Endothelial cell of umbilical vein (primary cell): ENCODE data around the gene DHRS11. TPM values are rescaled to one million over a fixed set of nuclear protein-coding genes. Genes with fewer than 3 reads are reported as not detected.

Experiments
- BruUV-seq: library from RNA; stranded (reverse); fragments of 400-500 nt; replicated peaks from 2 replicates; lab custom pipeline; 2021; lab: Mats Ljungman, UMichigan
- CTCF ChIA-PET: fragments of 300-600, 350-600 bp; sonication (Branson Sonifier 250); formaldehyde crosslinking; loops from one replicate; lab custom pipeline; 2021; ENCODE audit warnings: antibody characterized with exemption, inconsistent platforms; lab: Charles Lee
- POLR2A ChIA-PET: fragments of 300-600, 350-600 bp; sonication (Branson Sonifier 250); formaldehyde crosslinking; loops from one replicate; lab custom pipeline; 2021; ENCODE audit warnings: antibody characterized with exemption, inconsistent platforms; lab: Charles Lee
- DNase-seq: peaks from one replicate; pipeline ENCODE4 v3.0.0-alpha.2; 2011; ENCODE audit warnings: low read depth, low spot score
- FAIRE-seq: peaks from 2 replicates; lab custom pipeline; 2011; peaks lifted over from hg19 to GRCh38; lab: Jason Lieb, UNC
- H2AFZ ChIP-seq: 2 replicates; pipeline ENCODE4 v1.6.0; 2012; ENCODE audit warnings: low read depth, low read length, control low read depth, inconsistent platforms
- H3K27ac ChIP-seq: 2 replicates; pipeline ENCODE4 v1.5.1; 2011; ENCODE audit warnings: low read depth, mild to moderate bottlenecking, control low read depth, low read length, moderate library complexity; ENCODE audit not compliant: insufficient read depth
- H3K27me3 ChIP-seq, 2 experiments: 2 replicates each; pipeline versions ENCODE4 v1.6.0 to v1.6.1; 2011; ENCODE audit warnings: low read length in 2 of 2, mixed read lengths in 1 of 2; ENCODE audit not compliant: control insufficient read depth in 2 of 2, insufficient read depth in 2 of 2
- H3K36me3 ChIP-seq, 2 experiments: 2 replicates in 1 of 2; 3 replicates in 1 of 2; pipeline ENCODE4 v1.5.1; 2011; ENCODE audit warnings: low read length in 2 of 2, mild to moderate bottlenecking in 1 of 2, moderate library complexity in 1 of 2; ENCODE audit not compliant: control insufficient read depth in 2 of 2, insufficient read depth in 2 of 2; ENCODE audit errors: extremely low read depth in 1 of 2
- H3K4me1 ChIP-seq: 3 replicates; pipeline ENCODE4 v1.5.1; 2011; ENCODE audit warnings: mild to moderate bottlenecking, low read length; ENCODE audit not compliant: control insufficient read depth, insufficient read depth; ENCODE audit errors: extremely low read depth
- H3K4me2 ChIP-seq: 2 replicates; pipeline ENCODE4 v1.6.1; 2011; ENCODE audit warnings: low read length, control low read depth, mixed read lengths; ENCODE audit not compliant: insufficient read depth
- H3K4me3 ChIP-seq, 3 experiments: fragments of 200-600 bp in 1 of 3; sonication (generic), shearing (Covaris generic) in 1 of 3; replicated peaks in 1 of 3; 2 replicates each; pipeline ENCODE4 v1.5.1; 2011 to 2016; ENCODE audit warnings: control low read depth in 3 of 3, low read length in 3 of 3, mild to moderate bottlenecking in 2 of 3, inconsistent platforms in 1 of 3, low read depth in 1 of 3, moderate library complexity in 1 of 3; ENCODE audit not compliant: insufficient read depth in 1 of 3
- H3K79me2 ChIP-seq: 2 replicates; pipeline ENCODE4 v1.6.0; 2012; ENCODE audit warnings: low read length, inconsistent platforms; ENCODE audit not compliant: control insufficient read depth, insufficient read depth
- H3K9ac ChIP-seq: replicated peaks from 2 replicates; pipeline ENCODE3; 2011; ENCODE audit warnings: low read length, control low read depth; ENCODE audit not compliant: insufficient read depth; ENCODE audit errors: extremely low read depth
- H3K9me1 ChIP-seq: replicated peaks from 3 replicates; pipeline ENCODE4 v1.6.0; 2011; ENCODE audit warnings: mild to moderate bottlenecking, low read length; ENCODE audit not compliant: control insufficient read depth, insufficient read depth; ENCODE audit errors: extremely low read depth
- H3K9me3 ChIP-seq: replicated peaks from 2 replicates; pipeline ENCODE4 v1.5.1; 2012; ENCODE audit warnings: low read length, inconsistent platforms; ENCODE audit not compliant: control insufficient read depth, insufficient read depth
- H4K20me1 ChIP-seq: replicated peaks from 2 replicates; pipeline ENCODE3; 2011; ENCODE audit warnings: mild to moderate bottlenecking, low read length; ENCODE audit not compliant: control insufficient read depth, insufficient read depth; ENCODE audit errors: extremely low read depth
- EZH2 ChIP-seq: IDR thresholded peaks from 2 replicates; pipeline ENCODE4 v1.6.1; 2012; ENCODE audit warnings: borderline replicate concordance, low read depth, mild to moderate bottlenecking, moderate library complexity, low read length, inconsistent platforms; ENCODE audit not compliant: severe bottlenecking
- FOS ChIP-seq: IDR thresholded peaks from 2 replicates; pipeline ENCODE4 v1.6.1; 2011; ENCODE audit warnings: mild to moderate bottlenecking, low read length, moderate library complexity, borderline replicate concordance; ENCODE audit not compliant: insufficient read depth
- GATA2 ChIP-seq: IDR thresholded peaks from 2 replicates; pipeline ENCODE4 v1.7.0; 2011; ENCODE audit warnings: low read depth, mild to moderate bottlenecking, moderate library complexity, mixed read lengths, low read length; ENCODE audit not compliant: insufficient read length, insufficient read depth
- JUN ChIP-seq: IDR thresholded peaks from 2 replicates; pipeline ENCODE4 v1.6.1; 2011; ENCODE audit warnings: borderline replicate concordance, low read depth; ENCODE audit not compliant: insufficient read length, insufficient read depth
- MAX ChIP-seq: IDR thresholded peaks from 2 replicates; pipeline ENCODE4 v1.6.1; 2011; ENCODE audit not compliant: insufficient read depth, insufficient read length
- POLR2A ChIP-seq: IDR thresholded peaks from 2 replicates; pipeline ENCODE4 v1.6.1; 2012; ENCODE audit warnings: low read depth, mild to moderate bottlenecking, control low read depth, low read length
- POLR2AphosphoS5 ChIP-seq: IDR thresholded peaks from 2 replicates; pipeline ENCODE4 v1.6.1; 2012; ENCODE audit warnings: low read depth, mild to moderate bottlenecking, control low read depth, low read length, moderate library complexity; ENCODE audit not compliant: insufficient read depth
- dilution Hi-C: fragments of 300-500 bp; cut with MboI; formaldehyde crosslinking; loops from one replicate; pipeline ENCODE4 v1.15.0; 2019; ENCODE audit warnings: low sequenced_read_pairs; ENCODE audit not compliant: extremely low pct_ligation_motif_present
- intact Hi-C: fragments of 100-400 bp; cut with micrococcal nuclease; formaldehyde crosslinking; loops from one replicate; pipeline ENCODE4 v1.10.0; 2022
- polyA plus RNA-seq, 4 experiments: library from polyadenylated mRNA; depleted of rRNA in 3 of 4; stranded (reverse) in 3 of 4; unstranded in 1 of 4; fragments of >200 nt; gene quantifications; 2 replicates each; pipeline versions ENCODE4 v1.2.1 to v1.2.3, GENCODE V29; 2011 to 2012; ENCODE audit warnings: missing spikeins in 1 of 4
- total RNA-seq: library from RNA; stranded (reverse); gene quantifications from 2 replicates; pipeline ENCODE4 v1.2.3, GENCODE V29; 2021

Gene DHRS11
- total and polyA plus RNA-seq, 2 donors (not counting 3 experiments of a cell fraction or from before 2014, with no cell fraction given): 9.8 to 15.7 TPM

DNA sequence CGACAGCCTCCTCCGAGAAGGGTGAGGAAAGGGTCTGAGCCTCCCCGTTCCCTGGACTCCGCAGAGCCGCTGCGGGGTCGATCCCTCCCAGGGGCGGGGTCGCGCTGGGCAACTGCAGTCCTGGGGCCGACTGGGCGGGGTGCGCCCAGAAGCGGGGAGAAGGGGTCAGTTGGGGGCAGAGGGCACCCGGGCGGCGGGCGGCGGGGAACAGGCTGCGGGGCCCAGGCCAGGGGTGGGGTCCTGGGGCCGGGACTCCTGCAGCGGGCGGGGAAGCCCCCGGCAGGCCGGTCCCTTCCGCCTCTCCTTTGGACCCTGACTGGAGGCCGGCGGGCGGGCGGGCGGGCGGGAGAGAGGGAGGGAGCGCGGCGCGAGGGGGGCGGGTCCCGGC is 46.6 kb upstream of the DHRS11 start:
- ChIA-PET POLR2A (interaction anchor here (0.6 to 1.4 kb wide), 7 partner anchors 9 to 959 kb away, joined by 3 to 10 read pairs (median 5); partner anchors contain the start of genes MRM1, MYO19 and PIGW), CTCF (interaction anchor here (1.0 to 4.2 kb wide), 3 partner anchors 10 to 56 kb away, joined by 3 to 31 read pairs (median 4); partner anchors contain the start of genes MRM1, MYO19 and PIGW)
- intact Hi-C loops: loop anchor here (1.0 to 5.0 kb wide), 2 partner anchors 46 to 812 kb away; partner anchors contain the start of gene DHRS11

More for the DNA sequence above, 46.6 kb upstream of the DHRS11 start:
- peak overlapping the region; percentile 86 for H3K27ac ChIP-seq
- FAIRE-seq (no peak), DNase-seq (no peak)
- H3K9me3 ChIP-seq: no peaks in the 10 kb centered on the region
- TF ChIP-seq POLR2A (no peak), JUN (no peak), POLR2AphosphoS5 (no peak), GATA2 (no peak), FOS (no peak), EZH2 (no peak), MAX (no peak)
- H3K79me2 ChIP-seq: peaks cover 50% of the 10 kb centered on the region
- H3K4me2 ChIP-seq: peak overlapping the region; percentile 27
- H3K9ac ChIP-seq: peak overlapping the region; percentile 98
- H3K27me3 ChIP-seq: no peaks in the 10 kb centered on the region
- no peaks in the 10 kb centered on the region for H3K9me1 ChIP-seq
- no peaks in the 10 kb centered on the region for H3K36me3 ChIP-seq
- peak overlapping the region; percentile 72 to 99 (median 74) for H3K4me3 ChIP-seq
- peaks cover 20% of the 10 kb centered on the region for H3K4me1 ChIP-seq
- no TSS peak for BruUV-seq
- peak overlapping the region; percentile 68 for H2AFZ ChIP-seq
- dilution Hi-C loops: no loop called here
- peaks cover 8% of the 10 kb centered on the region for H4K20me1 ChIP-seq
